C4-2B (cell line): ENCODE results near the gene SPTB.
A peak's percentile ranks its signal among the peaks of the same experiment; 100 is the strongest.

Experiments used
- H3K27ac ChIP-seq: fragments of 450-650 bp; 2 replicates; pipeline ENCODE4 v1.5.1; 2017
- ZFX ChIP-seq: fragments of 450-650 bp; IDR thresholded peaks from 2 replicates; pipeline ENCODE4 v1.6.1; 2017
- TF ChIP-seq, protein P1 (sequence below): fragments of 450-650 bp; conservative IDR thresholded peaks from 2 replicates; pipeline ENCODE4 v1.5.1; 2017; ENCODE audit warnings: mild to moderate bottlenecking

Gene SPTB

DNA sequence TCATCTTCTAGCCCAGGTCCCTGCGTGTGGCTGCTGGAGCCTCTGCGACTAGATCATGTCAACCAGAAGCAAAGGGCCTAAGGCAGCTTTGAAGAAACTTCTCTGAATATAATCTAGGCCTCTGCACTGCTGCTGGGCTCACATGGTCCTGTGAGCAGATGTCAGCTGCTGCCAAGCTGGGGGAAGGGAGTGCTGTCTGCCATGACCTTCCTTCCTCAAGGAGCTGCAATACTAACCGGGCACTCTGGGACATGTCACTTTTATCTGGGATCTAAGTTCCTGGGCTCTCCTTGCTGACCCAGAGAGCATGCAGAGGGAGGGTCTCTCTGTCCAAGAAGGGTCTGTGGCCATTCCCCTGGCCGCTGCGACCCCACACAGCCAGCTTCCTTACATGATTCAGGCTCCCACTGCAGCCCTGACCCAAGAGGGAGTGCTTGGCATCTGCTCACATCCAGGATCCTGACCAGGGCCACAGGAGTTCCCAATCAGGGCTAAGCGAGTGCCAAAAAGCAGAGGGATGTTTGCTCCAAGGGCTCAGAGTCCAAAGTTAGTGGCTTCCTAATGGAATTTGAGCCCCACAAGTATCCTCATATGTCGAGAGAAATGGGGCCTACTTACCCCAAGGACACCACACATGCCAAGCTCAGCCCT lies 101.5 kb downstream of the SPTB start:
- no peak overlapping the region for H3K27ac ChIP-seq
- TF ChIP-seq, protein P1, sequence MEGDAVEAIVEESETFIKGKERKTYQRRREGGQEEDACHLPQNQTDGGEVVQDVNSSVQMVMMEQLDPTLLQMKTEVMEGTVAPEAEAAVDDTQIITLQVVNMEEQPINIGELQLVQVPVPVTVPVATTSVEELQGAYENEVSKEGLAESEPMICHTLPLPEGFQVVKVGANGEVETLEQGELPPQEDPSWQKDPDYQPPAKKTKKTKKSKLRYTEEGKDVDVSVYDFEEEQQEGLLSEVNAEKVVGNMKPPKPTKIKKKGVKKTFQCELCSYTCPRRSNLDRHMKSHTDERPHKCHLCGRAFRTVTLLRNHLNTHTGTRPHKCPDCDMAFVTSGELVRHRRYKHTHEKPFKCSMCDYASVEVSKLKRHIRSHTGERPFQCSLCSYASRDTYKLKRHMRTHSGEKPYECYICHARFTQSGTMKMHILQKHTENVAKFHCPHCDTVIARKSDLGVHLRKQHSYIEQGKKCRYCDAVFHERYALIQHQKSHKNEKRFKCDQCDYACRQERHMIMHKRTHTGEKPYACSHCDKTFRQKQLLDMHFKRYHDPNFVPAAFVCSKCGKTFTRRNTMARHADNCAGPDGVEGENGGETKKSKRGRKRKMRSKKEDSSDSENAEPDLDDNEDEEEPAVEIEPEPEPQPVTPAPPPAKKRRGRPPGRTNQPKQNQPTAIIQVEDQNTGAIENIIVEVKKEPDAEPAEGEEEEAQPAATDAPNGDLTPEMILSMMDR, result no peak
- no peak for TF ChIP-seq ZFX

DNA sequence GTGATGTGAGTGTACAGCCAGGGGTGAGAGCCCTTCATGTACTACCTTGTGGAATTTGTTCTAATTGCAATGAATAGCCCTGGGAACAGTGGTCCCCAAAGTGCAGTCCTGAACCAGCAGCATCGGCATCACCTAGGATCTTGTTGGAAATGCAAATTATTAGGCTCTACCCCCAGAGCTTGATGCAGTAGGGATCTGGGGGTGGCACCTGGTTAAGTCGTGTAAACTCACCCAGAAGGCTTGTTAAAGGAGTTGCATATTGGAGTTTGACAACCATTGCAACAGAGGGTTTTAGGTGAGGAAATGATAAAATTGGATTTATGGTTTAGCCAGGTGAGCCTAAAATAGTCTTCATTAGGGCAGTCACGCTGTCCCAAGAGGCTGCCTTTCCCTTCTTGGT lies 102.2 kb downstream of the SPTB start:
- no peak for TF ChIP-seq ZFX
- TF ChIP-seq, protein P1, result no peak
- no peak overlapping the region for H3K27ac ChIP-seq

DNA sequence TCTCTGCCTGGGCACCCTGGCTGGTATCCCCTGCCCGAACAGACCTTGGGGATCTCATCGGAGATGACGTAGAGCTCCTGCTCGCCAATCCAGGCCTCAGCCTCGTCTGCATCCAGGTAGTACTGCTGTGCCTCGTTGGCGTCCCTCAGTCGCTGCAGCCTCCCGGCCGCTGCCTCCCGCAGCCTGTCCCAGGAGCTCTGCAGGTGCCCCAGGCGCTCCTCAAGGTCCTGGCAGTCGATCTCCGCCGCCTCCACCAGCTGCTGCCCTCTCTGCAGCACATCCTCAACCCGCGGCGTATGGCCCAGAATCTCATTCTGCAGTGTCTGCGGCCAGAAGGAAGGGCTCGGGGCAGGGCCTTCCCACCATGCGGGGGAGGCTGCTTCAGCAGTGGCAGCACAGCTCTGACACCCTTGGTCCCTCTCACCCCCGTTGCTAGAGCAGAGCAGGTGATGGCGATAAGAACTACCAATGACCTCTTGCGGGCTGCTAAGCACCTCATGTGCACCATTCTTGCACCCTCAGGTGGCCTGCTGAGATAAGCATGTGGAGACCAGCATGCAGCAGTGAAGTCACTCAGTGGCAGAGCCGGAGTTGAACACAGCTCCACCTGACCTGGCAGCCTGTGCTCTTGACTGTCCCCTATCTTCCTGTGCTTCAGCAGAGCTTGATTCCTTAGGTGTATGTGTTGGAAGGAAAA lies 104.5 kb downstream of the SPTB start:
- TF ChIP-seq ZFX, result no peak
- TF ChIP-seq, protein P1, result no peak
- H3K27ac ChIP-seq, result no peak overlapping the region

- no peak overlapping the region for H3K27ac ChIP-seq
- TF ChIP-seq ZFX, result no peak
- TF ChIP-seq, protein P1, result no peak
Measured at GRCh38 chr14:64774272-64774671, 105.4 kb downstream of the SPTB start.

GRCh38 chr14:64773577-64773976 lies 106.1 kb downstream of the SPTB start:
- H3K27ac ChIP-seq, result no peak overlapping the region
- no peak for TF ChIP-seq ZFX
- TF ChIP-seq, protein P1, result no peak

- no peak for TF ChIP-seq ZFX
- TF ChIP-seq, protein P1, result no peak
- H3K27ac ChIP-seq, result no peak overlapping the region
Measured at GRCh38 chr14:64773046-64773445, 106.7 kb downstream of the SPTB start.

GRCh38 chr14:64772397-64772950 lies 107.2 kb downstream of the SPTB start:
- H3K27ac ChIP-seq, result no peak overlapping the region
- TF ChIP-seq, protein P1, result peak; percentile 59
- TF ChIP-seq ZFX, result no peak
